SIG-M5 (cell line): ENCODE results near the gene AHDC1.

Experiments
- DNase-seq: peaks from one replicate; lab custom pipeline; 2025; lab: John Stamatoyannopoulos, UW

AHDC1 gene

DNA sequence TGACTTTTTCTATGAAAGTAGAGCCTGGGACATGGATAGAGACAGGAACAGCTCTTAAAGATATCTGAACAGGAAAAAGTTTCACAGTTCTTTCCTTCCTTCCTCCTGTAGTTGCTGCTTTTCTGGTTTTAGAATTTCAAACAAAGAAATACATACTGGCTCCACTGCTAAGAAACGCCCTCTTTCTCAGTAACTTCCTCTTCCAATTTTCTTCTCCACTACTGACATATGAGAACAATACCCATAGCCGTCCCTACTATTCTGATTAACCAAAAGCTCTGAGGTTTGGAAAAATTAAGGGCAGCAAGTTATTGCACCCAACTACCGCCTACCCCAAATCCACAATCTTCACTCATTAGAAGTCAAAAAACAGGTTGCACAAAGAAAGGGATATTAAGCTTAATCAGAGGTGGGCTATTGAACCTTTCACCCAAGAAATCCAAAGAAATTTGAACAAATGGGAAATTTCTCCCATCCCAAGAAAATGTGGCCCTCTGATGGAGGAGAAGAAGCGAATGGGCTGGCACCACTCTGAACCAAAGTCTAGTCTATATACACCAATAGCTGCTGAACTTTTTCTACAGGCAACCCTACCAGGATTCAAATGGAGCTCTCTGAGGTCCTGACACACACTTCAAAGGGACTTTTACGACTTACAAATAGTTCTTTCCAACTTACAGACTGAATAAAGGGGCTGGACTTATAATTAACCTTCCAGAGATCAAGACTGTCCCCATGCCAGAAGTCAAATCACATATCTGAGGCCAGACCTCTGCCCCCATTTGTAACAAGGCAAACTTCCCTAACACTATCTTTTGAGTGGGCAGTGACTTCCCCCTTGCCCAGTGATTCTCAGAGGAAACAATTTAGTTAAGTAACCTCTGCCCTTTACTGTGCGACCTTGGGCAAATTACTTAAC lies 115.7 kb downstream of the AHDC1 start:
- DNase-seq: peak; percentile 71

DNA sequence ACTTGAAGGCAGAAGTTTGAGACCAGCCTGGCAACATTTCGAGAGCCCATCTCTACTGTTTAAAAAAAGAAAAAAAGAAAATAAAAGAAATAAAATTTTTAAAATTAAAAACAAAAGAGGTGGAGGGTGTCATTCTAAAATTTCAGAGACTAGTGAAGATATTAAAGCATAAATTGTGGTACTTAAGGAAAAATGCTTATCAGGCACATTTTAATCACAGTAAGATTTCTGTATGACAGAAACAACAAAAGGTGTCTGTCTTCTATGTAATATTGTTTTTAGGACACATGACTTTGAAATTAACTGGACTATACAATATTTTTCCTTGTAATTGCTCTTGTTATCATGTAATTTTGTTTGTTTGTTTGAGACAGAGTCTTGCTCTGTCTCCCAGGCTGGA lies 118.6 kb downstream of the AHDC1 start:
- DNase-seq: no peak
